ENCODE measurements around the gene PRAC1.
A peak's percentile ranks its signal among the peaks of the same experiment; 100 is the strongest.

The PRAC1 gene

GRCh38 chr17:48704361-48705248, 17.7 kb downstream of the PRAC1 start:
- DNase-seq (ENCODE audit: low read depth) = no peak

GRCh38 chr17:48701864-48702532, 20.3 kb downstream of the PRAC1 start:
- DNase-seq (ENCODE audit: low read depth) = no peak

GRCh38 chr17:48693178-48693577, 29.1 kb downstream of the PRAC1 start:
- no peak for DNase-seq (ENCODE audit: low read depth)

- DNase-seq (ENCODE audit: low read depth) = no peak
Observed at GRCh38 chr17:48692049-48692448, 30.3 kb downstream of the PRAC1 start.

GRCh38 chr17:48690655-48691054, 31.7 kb downstream of the PRAC1 start:
- no peak for DNase-seq (ENCODE audit: low read depth)

- DNase-seq (ENCODE audit: low read depth) = no peak
Observed at GRCh38 chr17:48681609-48682008, 40.7 kb downstream of the PRAC1 start.

GRCh38 chr17:48679385-48680096, 42.8 kb downstream of the PRAC1 start:
- DNase-seq (ENCODE audit: low read depth) = no peak

GRCh38 chr17:48678141-48678971, 44.0 kb downstream of the PRAC1 start:
- DNase-seq (ENCODE audit: low read depth) = peak; percentile 37

- no peak for DNase-seq (ENCODE audit: low read depth)
Observed at GRCh38 chr17:48676963-48677558, 45.3 kb downstream of the PRAC1 start.

- DNase-seq (ENCODE audit: low read depth) = no peak
Observed at GRCh38 chr17:48672340-48672739, 50.0 kb downstream of the PRAC1 start.
